ENCODE results near the gene POF1B.

GRCh38 chrX:85327060-85327333, 52.5 kb downstream of the POF1B start:
- TF ChIP-seq CTCF (IDR thresholded peaks at IDR 0.05) (no peak), YY1 (IDR thresholded peaks at IDR 0.05; ENCODE audit: low read depth) (no peak), NFIC (IDR thresholded peaks at IDR 0.05; ENCODE audit: borderline replicate concordance) (no peak), TEAD4 (IDR thresholded peaks at IDR 0.05; ENCODE audit: borderline replicate concordance, insufficient read depth) (no peak), EP300 (IDR thresholded peaks at IDR 0.05; ENCODE audit: borderline replicate concordance in 1 of 2, low read depth in 1 of 2, low read length in 1 of 2) (no peak), PBX3 (IDR thresholded peaks at IDR 0.05) (no peak), TAF1 (IDR thresholded peaks at IDR 0.05; ENCODE audit: borderline replicate concordance, low read depth, low read length) (no peak), POLR2AphosphoS5 (IDR thresholded peaks at IDR 0.05; ENCODE audit: low read depth, low read length) (no peak)
